ENCODE results near the gene SPPL2B. TPM values are rescaled to one million over a fixed set of nuclear protein-coding genes. Genes with fewer than 3 reads are reported as not detected.

Gene SPPL2B
- total and polyA plus RNA-seq, 8 donors = 13.6 to 450 (median 74.1) TPM

- peak overlapping the region in 2 of 4 donors; percentile 11 to 20 for H3K4me3 ChIP-seq
- H3K9me3 ChIP-seq = no peaks in the 10 kb centered on the region
- H3K4me1 ChIP-seq = peaks cover 20 to 43% (median 36%) of the 10 kb centered on the region in 4 donors
- H3K36me3 ChIP-seq = no peaks in the 10 kb centered on the region
- no peak for TF ChIP-seq POLR2A (IDR thresholded peaks at IDR 0.05)
- no peak for TF ChIP-seq POLR2AphosphoS5 (IDR thresholded peaks at IDR 0.05)
- TF ChIP-seq CTCF (IDR thresholded peaks at IDR 0.05) = no peak
- no peak for TF ChIP-seq EP300 (IDR thresholded peaks at IDR 0.05)
- 27 to 50% (median 34%) methylated on average over 16 to 26 of the region's 26 CpGs for WGBS, 5 donors
- H3K27me3 ChIP-seq = peaks cover 15 to 67% (median 38%) of the 10 kb centered on the region in 3 donors
- peak overlapping the region in 3 of 5 donors; percentile 4 to 69 (median 41) for H3K27ac ChIP-seq
- peak in 1 of 2 donors; percentile 73 for DNase-seq
- intact Hi-C loops (cut with DNase I; ENCODE audit: low total_unique reads) = no loop called here
These were observed 33.7 kb upstream of the SPPL2B start for GRCh38 chr19:2294687-2295335.

GRCh38 chr19:2296141-2296540, 32.3 kb upstream of the SPPL2B start:
- 73 to 88% (median 77%) methylated on average over 16 of the region's 16 CpGs for WGBS, 5 donors
- DNase-seq = no peak
- H3K27me3 ChIP-seq = peaks cover 3 to 64% (median 31%) of the 10 kb centered on the region in 3 donors
- no peak overlapping the region for H3K27ac ChIP-seq
- H3K4me3 ChIP-seq = no peak overlapping the region
- TF ChIP-seq CTCF (IDR thresholded peaks at IDR 0.05) (no peak), POLR2AphosphoS5 (IDR thresholded peaks at IDR 0.05) (no peak), POLR2A (IDR thresholded peaks at IDR 0.05) (no peak), EP300 (IDR thresholded peaks at IDR 0.05) (no peak)
- peaks cover 6 to 29% (median 22%) of the 10 kb centered on the region in 4 donors for H3K4me1 ChIP-seq
- H3K9me3 ChIP-seq = no peaks in the 10 kb centered on the region
- H3K36me3 ChIP-seq = no peaks in the 10 kb centered on the region
- intact Hi-C loops (cut with DNase I; ENCODE audit: low total_unique reads) = no loop called here

- Histone ChIP-seq H3K4me3 (no peak overlapping the region), H3K36me3 (no peaks in the 10 kb centered on the region), H3K27ac (no peak overlapping the region), H3K9me3 (no peaks in the 10 kb centered on the region), H3K4me1 (peaks cover 0 to 11% (median 9%) of the 10 kb centered on the region in 4 donors), H3K27me3 (peaks cover 0 to 55% (median 33%) of the 10 kb centered on the region in 3 donors)
- DNase-seq = no peak
- 66 to 81% (median 71%) methylated on average over 16 to 17 of the region's 17 CpGs for WGBS, 5 donors
- intact Hi-C loops (cut with DNase I; ENCODE audit: low total_unique reads) = no loop called here
- TF ChIP-seq POLR2AphosphoS5 (IDR thresholded peaks at IDR 0.05) = no peak
- TF ChIP-seq CTCF (IDR thresholded peaks at IDR 0.05) = no peak
- no peak for TF ChIP-seq EP300 (IDR thresholded peaks at IDR 0.05)
- no peak for TF ChIP-seq POLR2A (IDR thresholded peaks at IDR 0.05)
These were observed 28.0 kb upstream of the SPPL2B start for GRCh38 chr19:2300533-2300932.

GRCh38 chr19:2302319-2303210, 25.9 kb upstream of the SPPL2B start:
- no peak overlapping the region for H3K27ac ChIP-seq
- TF ChIP-seq EP300 (IDR thresholded peaks at IDR 0.05) (no peak), POLR2A (IDR thresholded peaks at IDR 0.05) (no peak)
- H3K27me3 ChIP-seq = peaks cover 5 to 66% (median 42%) of the 10 kb centered on the region in 3 donors
- peaks cover 0 to 14% (median 11%) of the 10 kb centered on the region in 4 donors for H3K4me1 ChIP-seq
- no peaks in the 10 kb centered on the region for H3K9me3 ChIP-seq
- 11 to 22% (median 17%) methylated on average over 23 to 62 of the region's 62 CpGs for WGBS, 5 donors
- H3K4me3 ChIP-seq = peak overlapping the region in 1 of 4 donors; percentile 19
- intact Hi-C loops (cut with DNase I; ENCODE audit: low total_unique reads) = no loop called here
- H3K36me3 ChIP-seq = no peaks in the 10 kb centered on the region
- DNase-seq = peak; percentile 47 to 83
